ENCODE data around the gene SH3BGRL3.

- no peak for TF ChIP-seq CTCF (IDR thresholded peaks at IDR 0.05)
- TF ChIP-seq POLR2AphosphoS5 (IDR thresholded peaks at IDR 0.05) = no peak
These were observed 9.5 kb downstream of the SH3BGRL3 start for GRCh38 chr1:26289158-26290059.
